Heart right ventricle (tissue), 16 donors: ENCODE results near the gene PKIG. TPM values are rescaled to one million over a fixed set of nuclear protein-coding genes. Genes with fewer than 3 reads are reported as not detected.
A peak's percentile ranks its signal among the peaks of the same experiment; 100 is the strongest.

Experiments used
- ATAC-seq, 8 donors: fragments of 200-7000 bp; cut with Tn5 transposase; one replicate each; pipeline ENCODE4 v1.9.1; 2020; ENCODE audit warnings: mild to moderate bottlenecking in 8 of 8, moderate library complexity in 8 of 8, moderate number of reproducible peaks in 1 of 8
- DNase-seq, 2 donors: peaks; one replicate each; pipeline ENCODE4 v3.0.0-alpha.2; 2020
- H3K27ac ChIP-seq, 10 donors: fragments of 200-600 bp; sonication (generic) in 2 of 10; one replicate each; pipeline versions ENCODE4 v1.5.0 to v1.8.0; 2020 to 2022; ENCODE audit warnings: mild to moderate bottlenecking in 3 of 10
- H3K27me3 ChIP-seq, 7 donors: fragments of 200-600 bp; one replicate each; pipeline ENCODE4 v1.8.0; 2021 to 2022; ENCODE audit warnings: mild to moderate bottlenecking in 2 of 7
- H3K36me3 ChIP-seq, 9 donors: fragments of 200-600 bp; sonication (generic) in 1 of 9; one replicate each; pipeline versions ENCODE4 v1.5.0 to v1.8.0; 2020 to 2022; ENCODE audit warnings: mild to moderate bottlenecking in 2 of 9
- H3K4me1 ChIP-seq, 9 donors: fragments of 200-600 bp; sonication (generic) in 1 of 9; one replicate each; pipeline versions ENCODE4 v1.5.0 to v1.8.0; 2020 to 2022; ENCODE audit warnings: mild to moderate bottlenecking in 4 of 9
- H3K4me3 ChIP-seq, 10 donors: fragments of 200-600 bp; sonication (generic) in 2 of 10; one replicate each; pipeline versions ENCODE4 v1.5.0 to v1.8.0; 2020 to 2022; ENCODE audit warnings: mild to moderate bottlenecking in 7 of 10, moderate library complexity in 2 of 10
- H3K9me3 ChIP-seq, 11 donors: fragments of 200-600 bp in 10 of 11; sonication (generic) in 2 of 11; one replicate each; pipeline versions ENCODE4 v1.5.0 to v1.8.0; 2013 to 2022; ENCODE audit warnings: mild to moderate bottlenecking in 2 of 11, control low read depth in 1 of 11, moderate library complexity in 1 of 11
- WGBS, 2 donors: extraction: QIAGEN DNeasy Blood & Tissue Kit; methylation state at CpG; one replicate each; pipeline ENCODE4 v1.1.7; 2013; ENCODE audit warnings: inconsistent platforms in 1 of 2; 5-methylcytosine and 5-hydroxymethylcytosine counted together
- intact Hi-C, 10 donors: fragments of 100-400 bp; cut with DNase I; formaldehyde crosslinking; loops; one replicate each; pipeline versions ENCODE4 v1.11.1 to v1.14.2; 2022
- polyA plus RNA-seq, 2 donors: library from polyadenylated mRNA; stranded (reverse); fragments of 200-250 nt; gene quantifications; one replicate each; pipeline ENCODE4 v1.2.3, GENCODE V29; 2013
- total RNA-seq, 10 donors: library from RNA; stranded (reverse); fragmentation: NEBNext Ultra II Directional in 3 of 10; extraction: Animal tissue kit (Norgen Biotek cat#: 25700) in 3 of 10; gene quantifications; one replicate each; pipeline versions ENCODE4 v1.2.1 to v1.2.4, GENCODE V29; 2021 to 2023
- TF ChIP-seq, protein P1 (sequence below), 9 donors: fragments of 200-600 bp; sonication (generic) in 2 of 9; IDR thresholded peaks; one replicate each; pipeline versions ENCODE4 v1.5.0 to v1.8.0; 2021 to 2022; ENCODE audit warnings: antibody characterized with exemption in 9 of 9, mild to moderate bottlenecking in 5 of 9, moderate library complexity in 1 of 9
- donor health status: Arrhythmogenic right ventricular cardiomyopathy.
- donor health status: ischemic (EF 13 %, LVEDD 7.1; RV severe dilation, severe dysfunction).
- donor health status: healthy with polysubstance abuse.
- donor health status: DM: no; HTN: yes; CAD: no.
- donor health status: DM: no; HTN: no; CAD: no.
- donor health status: ischemic (EF 25% LVEDD 6.9; RV normal size, moderate dysfunction).
- donor health status: ischemic (EF 25% LVEDD 5.7; RV mildly dilated, moderate dysfunction).
- donor health status: healthy.
- donor health status: DM: yes; HTN: yes; CAD: no.
- donor health status: Ischemic cardiomyopathy.
- donor health status: ischemic (EF 35%, LVEDD 5.7; RV mildly dilated, moderate dysfunction).
- donor health status: nonischemic (EF 11% LVEDD 7.7; RV severe dilation, severe dysfunction).
- donor health status: DM: yes; HTN: yes; CAD: no.
- donor health status: PGD.
- donor health status: ischemic (EF 29% LVEDD 5.4; RV normal size, mild dysfunction).
- donor health status: nonischemic (EF 23%, LVEDD 6.1; RV moderate dilation, normal function).

The PKIG gene
- total and polyA plus RNA-seq, 12 donors, result 155 to 342 (median 210) TPM

DNA sequence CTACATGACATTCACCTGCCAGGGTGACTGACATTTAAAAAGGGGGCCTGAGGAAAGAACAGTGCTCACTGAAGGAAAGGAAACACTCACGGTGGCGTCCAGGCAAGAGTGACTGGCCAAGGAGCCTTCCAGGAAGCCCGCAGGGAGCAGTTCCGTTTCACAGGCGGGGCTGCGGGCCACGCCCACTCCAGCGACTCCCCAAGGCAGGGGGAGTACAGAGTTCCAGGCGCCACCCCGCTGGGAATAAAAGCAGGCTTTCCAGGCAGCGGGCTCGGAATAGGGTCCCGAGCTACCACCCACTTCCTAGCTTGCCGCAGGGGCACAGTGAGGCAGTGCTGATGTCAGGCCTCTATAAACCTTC is 34.2 kb downstream of the PKIG start:
- peak overlapping the region; percentile 10 to 84 (median 76) for H3K27ac ChIP-seq
- DNase-seq, result peak; percentile 68 to 74
- H3K27me3 ChIP-seq, result no peaks in the 10 kb centered on the region
- intact Hi-C loops, result loop anchor here in 7 of 10 donors (10.0 kb wide), 4 partner anchors 68 to 402 kb away; partner anchors contain the start of gene OSER1 (in 5 of the 7)
- peaks cover 0 to 96% (median 46%) of the 10 kb centered on the region in 9 donors for H3K36me3 ChIP-seq
- ATAC-seq, result peak; percentile 11 to 71 (median 58)
- no peaks in the 10 kb centered on the region for H3K9me3 ChIP-seq
- H3K4me1 ChIP-seq, result peaks cover 30 to 71% (median 53%) of the 10 kb centered on the region in 9 donors
- TF ChIP-seq, protein P1, sequence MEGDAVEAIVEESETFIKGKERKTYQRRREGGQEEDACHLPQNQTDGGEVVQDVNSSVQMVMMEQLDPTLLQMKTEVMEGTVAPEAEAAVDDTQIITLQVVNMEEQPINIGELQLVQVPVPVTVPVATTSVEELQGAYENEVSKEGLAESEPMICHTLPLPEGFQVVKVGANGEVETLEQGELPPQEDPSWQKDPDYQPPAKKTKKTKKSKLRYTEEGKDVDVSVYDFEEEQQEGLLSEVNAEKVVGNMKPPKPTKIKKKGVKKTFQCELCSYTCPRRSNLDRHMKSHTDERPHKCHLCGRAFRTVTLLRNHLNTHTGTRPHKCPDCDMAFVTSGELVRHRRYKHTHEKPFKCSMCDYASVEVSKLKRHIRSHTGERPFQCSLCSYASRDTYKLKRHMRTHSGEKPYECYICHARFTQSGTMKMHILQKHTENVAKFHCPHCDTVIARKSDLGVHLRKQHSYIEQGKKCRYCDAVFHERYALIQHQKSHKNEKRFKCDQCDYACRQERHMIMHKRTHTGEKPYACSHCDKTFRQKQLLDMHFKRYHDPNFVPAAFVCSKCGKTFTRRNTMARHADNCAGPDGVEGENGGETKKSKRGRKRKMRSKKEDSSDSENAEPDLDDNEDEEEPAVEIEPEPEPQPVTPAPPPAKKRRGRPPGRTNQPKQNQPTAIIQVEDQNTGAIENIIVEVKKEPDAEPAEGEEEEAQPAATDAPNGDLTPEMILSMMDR (IDR thresholded peaks at IDR 0.05), result no peak
- peak overlapping the region in 1 of 10 donors; percentile 5 for H3K4me3 ChIP-seq
- 36 to 49% methylated on average over 14 of the region's 14 CpGs for WGBS, 2 donors

DNA sequence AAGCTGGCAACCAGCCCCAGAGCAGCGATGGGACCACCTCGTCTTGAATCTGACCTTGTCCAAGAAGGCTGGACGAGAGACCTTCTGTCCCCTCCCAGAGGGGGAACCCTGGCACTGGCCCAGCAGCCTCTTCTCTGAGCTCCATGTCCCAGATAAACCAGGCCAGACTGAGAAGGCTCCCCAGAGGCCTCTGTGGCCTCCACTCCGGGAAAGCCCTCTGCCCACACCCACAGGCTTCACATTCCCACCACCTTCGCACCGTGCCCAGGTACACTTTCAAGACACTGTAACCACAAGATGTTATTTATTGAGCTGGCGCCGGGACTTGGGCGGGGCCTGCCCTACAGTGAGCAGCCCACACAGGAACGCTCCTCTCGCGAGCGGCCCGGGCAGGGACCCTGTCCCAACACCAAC is 35.9 kb downstream of the PKIG start:
- H3K4me3 ChIP-seq, result no peak overlapping the region
- peak in 1 of 8 donors; percentile 5 for ATAC-seq
- no peaks in the 10 kb centered on the region for H3K27me3 ChIP-seq
- TF ChIP-seq, protein P1 (IDR thresholded peaks at IDR 0.05), result no peak
- H3K9me3 ChIP-seq, result peaks cover 0 to 7% (median 0%) of the 10 kb centered on the region in 11 donors
- peak overlapping the region in 6 of 10 donors; percentile 10 to 84 (median 46) for H3K27ac ChIP-seq
- DNase-seq, result peak in 1 of 2 donors; percentile 74
- 61 to 63% methylated on average over 14 of the region's 14 CpGs for WGBS, 2 donors
- intact Hi-C loops, result loop anchor here in 7 of 10 donors (2.0 to 10.0 kb wide), 5 partner anchors 16 to 404 kb away; partner anchors contain the start of gene OSER1 (in 5 of the 7)
- H3K4me1 ChIP-seq, result peaks cover 30 to 65% (median 52%) of the 10 kb centered on the region in 9 donors
- peaks cover 0 to 100% (median 51%) of the 10 kb centered on the region in 9 donors for H3K36me3 ChIP-seq

DNA sequence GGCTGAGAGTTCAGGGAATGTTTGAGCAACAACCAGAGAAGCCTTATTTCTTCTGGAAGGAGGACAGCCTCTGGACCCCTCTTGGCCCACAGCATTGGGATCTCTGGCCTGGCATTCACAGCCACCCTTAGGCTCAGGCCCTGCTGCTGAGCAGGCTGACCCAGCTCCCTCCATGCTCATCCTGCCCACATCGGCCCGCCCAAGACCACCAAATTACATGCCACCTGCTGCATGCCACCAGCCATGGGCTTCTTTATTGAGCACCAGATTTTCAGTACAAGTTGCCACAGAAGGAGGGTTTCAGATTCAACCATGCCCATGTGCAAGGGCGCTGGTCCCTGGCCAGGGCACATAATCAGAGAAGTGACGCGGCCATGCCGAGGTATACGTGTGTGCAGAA is 36.9 kb downstream of the PKIG start:
- WGBS, 2 donors, result 94 to 97% methylated on average over 7 of the region's 7 CpGs
- TF ChIP-seq, protein P1 (IDR thresholded peaks at IDR 0.05), result no peak
- peak overlapping the region in 2 of 10 donors; percentile 8 to 56 for H3K27ac ChIP-seq
- H3K9me3 ChIP-seq, result peaks cover 0 to 8% (median 0%) of the 10 kb centered on the region in 11 donors
- ATAC-seq, result no peak
- H3K36me3 ChIP-seq, result peaks cover 0 to 97% (median 56%) of the 10 kb centered on the region in 9 donors
- peaks cover 30 to 56% (median 42%) of the 10 kb centered on the region in 9 donors for H3K4me1 ChIP-seq
- H3K4me3 ChIP-seq, result no peak overlapping the region
- no peak for DNase-seq
- intact Hi-C loops, result loop anchor here in 7 of 10 donors (2.0 to 10.0 kb wide), 5 partner anchors 16 to 404 kb away; partner anchors contain the start of gene OSER1 (in 5 of the 7)
- H3K27me3 ChIP-seq, result no peaks in the 10 kb centered on the region

DNA sequence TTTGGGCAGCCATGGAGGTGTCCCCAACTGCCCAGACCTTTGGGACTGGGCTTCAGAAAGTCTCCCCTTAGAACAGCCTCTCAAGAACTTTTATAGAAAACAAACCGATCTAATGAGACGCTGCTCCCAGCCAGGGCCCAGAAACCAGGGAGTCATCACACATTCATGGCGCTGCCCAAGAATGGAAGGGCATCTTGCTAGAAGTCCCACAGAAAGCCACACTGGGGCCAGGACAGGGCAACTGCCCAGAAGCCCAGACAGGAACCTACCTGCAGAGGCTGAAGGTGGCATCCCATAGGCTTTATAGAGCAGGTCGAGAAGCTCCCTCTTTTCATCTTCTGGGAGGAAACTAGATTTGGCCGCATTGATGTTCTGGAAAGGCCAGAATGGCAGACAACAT is 37.7 kb downstream of the PKIG start:
- peak overlapping the region in 1 of 10 donors; percentile 56 for H3K27ac ChIP-seq
- peaks cover 0 to 8% (median 0%) of the 10 kb centered on the region in 11 donors for H3K9me3 ChIP-seq
- TF ChIP-seq, protein P1 (IDR thresholded peaks at IDR 0.05), result no peak
- H3K27me3 ChIP-seq, result no peaks in the 10 kb centered on the region
- intact Hi-C loops, result no loop called here
- no peak overlapping the region for H3K4me3 ChIP-seq
- no peak for DNase-seq
- WGBS, 2 donors, result 98% methylated on average over 5 of the region's 5 CpGs
- H3K36me3 ChIP-seq, result peaks cover 0 to 97% (median 50%) of the 10 kb centered on the region in 9 donors
- H3K4me1 ChIP-seq, result peaks cover 24 to 48% (median 35%) of the 10 kb centered on the region in 9 donors
- ATAC-seq, result no peak
